Measurements from ENCODE around the gene FERMT3. TPM values are rescaled to one million over a fixed set of nuclear protein-coding genes. Genes with fewer than 3 reads are reported as not detected.

The FERMT3 gene
- total and polyA plus RNA-seq, 2 of the 8 experiments (the other 6 are each of a cell fraction or from before 2014, with no cell fraction given) = 1.4 to 3.7 TPM

GRCh38 chr11:64269540-64270220 lies 63.2 kb downstream of the FERMT3 start (continued):
- TF ChIP-seq YY1 (IDR thresholded peaks at IDR 0.05; ENCODE audit: low read depth, low read length) (peak; percentile 100), RNF2 (IDR thresholded peaks at IDR 0.05; ENCODE audit: borderline replicate concordance, low read depth, low read length, missing control alignments, poor library complexity, severe bottlenecking) (no peak), CBX5 (IDR thresholded peaks at IDR 0.05; ENCODE audit: low read depth, low read length) (no peak), TBP (IDR thresholded peaks at IDR 0.05; ENCODE audit: low read depth, low read length) (peak; percentile 41; the same call in 1 of the 2 replicates), E2F6 (IDR thresholded peaks at IDR 0.05) (peak; percentile 38; the same call in 1 of the 2 replicates), CHD1 (IDR thresholded peaks at IDR 0.05; ENCODE audit: low read depth, low read length) (no peak)

Other genes starting within 250 kb of the FERMT3 start
- 365 and 413 TPM in 2 replicates for gene COX8A, start 232.1 kb upstream of the FERMT3 start, total RNA-seq (2021; fragmentation: NEBNext Ultra II Directional; extraction: Animal tissue kit (Norgen Biotek cat#: 25700))
- gene COX8A, start 232.1 kb upstream of the FERMT3 start, polyA plus RNA-seq (2011; rRNA removed) = 1,720 and 2,058 TPM in 2 replicates
- 110 and 112 TPM in 2 replicates for gene OTUB1, start 220.3 kb upstream of the FERMT3 start, total RNA-seq (2021; fragmentation: NEBNext Ultra II Directional; extraction: Animal tissue kit (Norgen Biotek cat#: 25700))
- gene OTUB1, start 220.3 kb upstream of the FERMT3 start, polyA plus RNA-seq (2011; rRNA removed) = 274 and 348 TPM in 2 replicates
- gene FLRT1, start 170.8 kb upstream of the FERMT3 start, total RNA-seq (2021; fragmentation: NEBNext Ultra II Directional; extraction: Animal tissue kit (Norgen Biotek cat#: 25700)) = 0.28 and 0.42 TPM in 2 replicates
- gene FLRT1, start 170.8 kb upstream of the FERMT3 start, polyA plus RNA-seq (2011; rRNA removed) = 0.14 and 0.20 TPM in 2 replicates
- gene MACROD1, start 40.6 kb upstream of the FERMT3 start, total RNA-seq (2021; fragmentation: NEBNext Ultra II Directional; extraction: Animal tissue kit (Norgen Biotek cat#: 25700)) = 19.5 and 19.6 TPM in 2 replicates
- gene MACROD1, start 40.6 kb upstream of the FERMT3 start, polyA plus RNA-seq (2011; rRNA removed) = 34.1 and 107 TPM in 2 replicates
- gene STIP1, start 20.6 kb upstream of the FERMT3 start, total RNA-seq (2021; fragmentation: NEBNext Ultra II Directional; extraction: Animal tissue kit (Norgen Biotek cat#: 25700)) = 316 and 329 TPM in 2 replicates
- 140 and 151 TPM in 2 replicates for gene STIP1, start 20.6 kb upstream of the FERMT3 start, polyA plus RNA-seq (2011; rRNA removed)
- 34.5 and 39.7 TPM in 2 replicates for gene TRPT1, start 19.5 kb downstream of the FERMT3 start, total RNA-seq (2021; fragmentation: NEBNext Ultra II Directional; extraction: Animal tissue kit (Norgen Biotek cat#: 25700))
- 74.6 and 102 TPM in 2 replicates for gene TRPT1, start 19.5 kb downstream of the FERMT3 start, polyA plus RNA-seq (2011; rRNA removed)
- gene NUDT22, start 19.6 kb downstream of the FERMT3 start, total RNA-seq (2021; fragmentation: NEBNext Ultra II Directional; extraction: Animal tissue kit (Norgen Biotek cat#: 25700)) = 43.4 and 51.5 TPM in 2 replicates
- 69.0 and 97.1 TPM in 2 replicates for gene NUDT22, start 19.6 kb downstream of the FERMT3 start, polyA plus RNA-seq (2011; rRNA removed)
- 14.6 and 17.8 TPM in 2 replicates for gene DNAJC4, start 23.8 kb downstream of the FERMT3 start, total RNA-seq (2021; fragmentation: NEBNext Ultra II Directional; extraction: Animal tissue kit (Norgen Biotek cat#: 25700))
- 31.0 and 34.0 TPM in 2 replicates for gene DNAJC4, start 23.8 kb downstream of the FERMT3 start, polyA plus RNA-seq (2011; rRNA removed)
- 46.1 and 49.6 TPM in 2 replicates for gene VEGFB, start 27.9 kb downstream of the FERMT3 start, total RNA-seq (2021; fragmentation: NEBNext Ultra II Directional; extraction: Animal tissue kit (Norgen Biotek cat#: 25700))
- 9.3 and 11.4 TPM in 2 replicates for gene VEGFB, start 27.9 kb downstream of the FERMT3 start, polyA plus RNA-seq (2011; rRNA removed)
- 41.7 and 43.2 TPM in 2 replicates for gene FKBP2, start 34.4 kb downstream of the FERMT3 start, total RNA-seq (2021; fragmentation: NEBNext Ultra II Directional; extraction: Animal tissue kit (Norgen Biotek cat#: 25700))
- gene FKBP2, start 34.4 kb downstream of the FERMT3 start, polyA plus RNA-seq (2011; rRNA removed) = 52.5 and 67.3 TPM in 2 replicates
- 418 and 419 TPM in 2 replicates for gene PPP1R14B, start 40.2 kb downstream of the FERMT3 start, total RNA-seq (2021; fragmentation: NEBNext Ultra II Directional; extraction: Animal tissue kit (Norgen Biotek cat#: 25700))
- gene PPP1R14B, start 40.2 kb downstream of the FERMT3 start, polyA plus RNA-seq (2011; rRNA removed) = 265 and 351 TPM in 2 replicates
- 104 TPM in 2 replicates for gene PLCB3, start 44.8 kb downstream of the FERMT3 start, total RNA-seq (2021; fragmentation: NEBNext Ultra II Directional; extraction: Animal tissue kit (Norgen Biotek cat#: 25700))
- 47.2 and 70.6 TPM in 2 replicates for gene PLCB3, start 44.8 kb downstream of the FERMT3 start, polyA plus RNA-seq (2011; rRNA removed)
- gene BAD, start 77.9 kb downstream of the FERMT3 start, total RNA-seq (2021; fragmentation: NEBNext Ultra II Directional; extraction: Animal tissue kit (Norgen Biotek cat#: 25700)) = 23.1 and 25.3 TPM in 2 replicates
- gene BAD, start 77.9 kb downstream of the FERMT3 start, polyA plus RNA-seq (2011; rRNA removed) = 33.7 and 38.4 TPM in 2 replicates
- gene GPR137, start 79.1 kb downstream of the FERMT3 start, total RNA-seq (2021; fragmentation: NEBNext Ultra II Directional; extraction: Animal tissue kit (Norgen Biotek cat#: 25700)) = 36.8 and 37.8 TPM in 2 replicates
- 36.2 and 55.5 TPM in 2 replicates for gene GPR137, start 79.1 kb downstream of the FERMT3 start, polyA plus RNA-seq (2011; rRNA removed)
- gene KCNK4, start 84.6 kb downstream of the FERMT3 start, total RNA-seq (2021; fragmentation: NEBNext Ultra II Directional; extraction: Animal tissue kit (Norgen Biotek cat#: 25700)) = 0.19 TPM in 1 of 2 replicates, not detected in the other
- not detected in 2 replicates for gene KCNK4, start 84.6 kb downstream of the FERMT3 start, polyA plus RNA-seq (2011; rRNA removed)
- gene CATSPERZ, start 93.6 kb downstream of the FERMT3 start, total RNA-seq (2021; fragmentation: NEBNext Ultra II Directional; extraction: Animal tissue kit (Norgen Biotek cat#: 25700)) = not detected in 2 replicates
- 0.77 and 1.1 TPM in 2 replicates for gene CATSPERZ, start 93.6 kb downstream of the FERMT3 start, polyA plus RNA-seq (2011; rRNA removed)
- gene ESRRA, start 98.8 kb downstream of the FERMT3 start, total RNA-seq (2021; fragmentation: NEBNext Ultra II Directional; extraction: Animal tissue kit (Norgen Biotek cat#: 25700)) = 36.1 and 37.0 TPM in 2 replicates
- gene ESRRA, start 98.8 kb downstream of the FERMT3 start, polyA plus RNA-seq (2011; rRNA removed) = 18.2 and 20.9 TPM in 2 replicates
- 300 and 326 TPM in 2 replicates for gene TRMT112, start 110.8 kb downstream of the FERMT3 start, total RNA-seq (2021; fragmentation: NEBNext Ultra II Directional; extraction: Animal tissue kit (Norgen Biotek cat#: 25700))
- gene TRMT112, start 110.8 kb downstream of the FERMT3 start, polyA plus RNA-seq (2011; rRNA removed) = 650 and 707 TPM in 2 replicates
- gene PRDX5, start 111.4 kb downstream of the FERMT3 start, total RNA-seq (2021; fragmentation: NEBNext Ultra II Directional; extraction: Animal tissue kit (Norgen Biotek cat#: 25700)) = 201 and 225 TPM in 2 replicates
- gene PRDX5, start 111.4 kb downstream of the FERMT3 start, polyA plus RNA-seq (2011; rRNA removed) = 582 and 631 TPM in 2 replicates
- 11.2 and 12.5 TPM in 2 replicates for gene CCDC88B, start 133.5 kb downstream of the FERMT3 start, total RNA-seq (2021; fragmentation: NEBNext Ultra II Directional; extraction: Animal tissue kit (Norgen Biotek cat#: 25700))
- 5.9 and 7.9 TPM in 2 replicates for gene CCDC88B, start 133.5 kb downstream of the FERMT3 start, polyA plus RNA-seq (2011; rRNA removed)
- gene RPS6KA4, start 152.4 kb downstream of the FERMT3 start, total RNA-seq (2021; fragmentation: NEBNext Ultra II Directional; extraction: Animal tissue kit (Norgen Biotek cat#: 25700)) = 12.6 and 13.2 TPM in 2 replicates
- 8.2 and 12.1 TPM in 2 replicates for gene RPS6KA4, start 152.4 kb downstream of the FERMT3 start, polyA plus RNA-seq (2011; rRNA removed)

Measured in H1 (cell line).